ENCODE results near the gene ZNF594. TPM values are rescaled to one million over a fixed set of nuclear protein-coding genes. Genes with fewer than 3 reads are reported as not detected.
"Not testable (repeated sequence)": the region's sequence is repeated elsewhere in the genome, so short reads cannot be mapped to it uniquely, and the experiment has no call there.

Gene ZNF594
- total RNA-seq, result 26.9 TPM

DNA sequence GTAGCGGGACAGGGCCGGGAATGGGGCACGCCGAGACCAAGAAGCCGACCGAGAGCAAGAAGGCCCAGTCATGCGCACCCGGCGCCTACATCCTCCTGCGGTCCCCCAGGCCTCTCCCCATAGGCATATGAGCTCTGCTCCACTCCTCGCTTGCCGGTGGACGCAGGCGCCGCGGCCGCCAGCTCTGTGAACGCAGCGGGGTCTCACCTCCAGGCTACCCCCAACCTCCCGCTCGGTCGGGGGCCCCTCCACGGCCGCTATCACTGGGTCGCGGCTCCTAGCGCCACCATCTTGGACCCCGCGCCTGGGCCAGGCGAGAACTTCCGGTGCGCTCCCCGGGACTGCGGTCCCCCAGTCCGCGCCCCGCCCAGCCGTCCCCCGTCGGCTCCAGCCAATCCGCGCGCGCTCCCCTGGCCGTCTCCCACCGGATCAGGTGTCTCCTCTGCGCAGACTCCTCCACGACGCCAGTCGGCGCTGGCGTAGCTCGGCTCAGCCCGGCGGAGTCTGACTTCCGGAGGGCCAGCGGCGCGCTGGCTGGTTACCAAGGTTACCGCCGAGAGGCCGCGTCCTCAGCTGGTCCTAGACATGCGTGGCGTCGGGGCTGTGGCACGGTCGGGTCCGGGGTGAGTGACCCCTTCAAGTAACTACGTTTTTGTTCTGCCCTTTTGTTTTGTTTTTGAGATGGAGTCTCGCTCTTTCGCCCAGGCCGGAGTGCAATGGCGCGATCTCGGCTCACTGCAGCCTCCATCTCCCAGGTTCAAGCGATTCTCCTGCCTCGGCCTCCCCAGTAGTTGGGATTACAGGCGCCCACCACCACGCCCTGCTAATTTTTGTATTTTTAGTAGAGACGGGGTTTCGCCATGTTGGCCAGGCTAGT lies at the start of gene ZNF594:
ZNF594 (minus strand) TSS at position 328 of the 877 bp plus-strand sequence. CDS start 7,612 bp downstream, outside the sequence.
- peak; percentile 87 to 99 for DNase-seq (ENCODE audit: low spot score in 2 of 2)
- no peak for FAIRE-seq

DNA sequence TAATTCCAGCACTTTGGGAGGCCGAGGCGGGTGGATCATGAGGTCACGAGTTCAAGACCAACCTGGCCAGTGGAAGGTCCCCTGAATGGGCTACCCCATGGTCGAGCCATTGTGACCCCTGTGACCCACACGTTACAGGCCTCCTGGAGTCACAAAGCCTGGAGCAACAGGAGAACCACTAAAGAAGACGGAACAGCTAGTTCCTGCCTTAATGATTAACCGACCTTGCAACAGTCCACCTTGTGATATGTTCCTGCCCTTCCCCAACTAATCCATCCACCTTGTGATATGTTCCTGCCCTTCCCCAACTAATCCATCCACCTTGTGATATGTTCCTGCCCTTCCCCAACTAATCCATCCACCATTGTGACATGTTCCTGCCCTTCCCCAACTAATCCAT lies 48.1 kb upstream of the ZNF594 start:
- FAIRE-seq; DNase-seq (ENCODE audit: low spot score in 2 of 2): not testable (repeated sequence)

DNA sequence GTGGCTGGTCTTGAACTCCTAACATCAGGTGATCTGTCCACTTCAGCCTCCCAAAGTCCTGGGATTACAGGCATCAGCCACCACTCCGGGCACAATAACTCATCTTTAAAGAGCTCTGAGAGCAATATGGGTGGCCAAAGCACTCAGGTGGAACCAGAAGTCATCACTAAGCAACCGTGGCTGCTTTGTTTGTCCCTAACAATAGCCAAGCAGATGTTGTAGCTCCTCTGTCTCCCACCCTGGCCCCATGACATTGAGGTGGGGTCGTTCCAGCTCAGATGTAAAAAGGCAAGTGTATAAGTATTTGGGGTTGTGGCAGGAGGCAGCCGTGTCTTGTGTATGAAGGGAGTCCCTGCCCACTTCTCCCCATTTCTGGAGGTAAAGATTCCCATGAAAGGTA lies 46.7 kb upstream of the ZNF594 start:
- DNase-seq (ENCODE audit: low spot score in 2 of 2), result no peak
- FAIRE-seq, result no peak

DNA sequence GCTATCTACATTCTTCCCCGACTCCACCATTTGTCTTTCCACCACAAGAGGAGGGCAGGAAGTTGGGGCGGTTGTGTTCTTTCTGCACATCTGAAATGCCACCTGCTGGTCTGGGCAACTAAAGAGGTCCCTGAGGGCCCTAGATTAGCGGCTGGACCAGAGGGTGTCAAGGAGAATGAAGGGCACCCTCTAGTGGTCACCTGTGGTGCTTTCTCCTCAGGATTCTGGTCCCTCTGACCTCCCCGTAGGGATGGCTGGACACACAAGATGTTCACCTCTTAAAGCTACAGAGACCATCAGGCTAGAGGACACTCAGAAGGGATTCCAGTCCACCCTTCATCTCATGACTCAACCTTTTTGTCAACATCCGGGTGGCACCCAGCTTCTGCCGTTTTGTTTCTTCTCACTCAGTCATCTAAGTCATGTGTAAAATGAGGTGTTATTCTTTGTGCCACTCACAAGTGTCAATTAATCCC lies 45.9 kb upstream of the ZNF594 start:
- DNase-seq (ENCODE audit: low spot score in 2 of 2) (no peak), FAIRE-seq (no peak)

DNA sequence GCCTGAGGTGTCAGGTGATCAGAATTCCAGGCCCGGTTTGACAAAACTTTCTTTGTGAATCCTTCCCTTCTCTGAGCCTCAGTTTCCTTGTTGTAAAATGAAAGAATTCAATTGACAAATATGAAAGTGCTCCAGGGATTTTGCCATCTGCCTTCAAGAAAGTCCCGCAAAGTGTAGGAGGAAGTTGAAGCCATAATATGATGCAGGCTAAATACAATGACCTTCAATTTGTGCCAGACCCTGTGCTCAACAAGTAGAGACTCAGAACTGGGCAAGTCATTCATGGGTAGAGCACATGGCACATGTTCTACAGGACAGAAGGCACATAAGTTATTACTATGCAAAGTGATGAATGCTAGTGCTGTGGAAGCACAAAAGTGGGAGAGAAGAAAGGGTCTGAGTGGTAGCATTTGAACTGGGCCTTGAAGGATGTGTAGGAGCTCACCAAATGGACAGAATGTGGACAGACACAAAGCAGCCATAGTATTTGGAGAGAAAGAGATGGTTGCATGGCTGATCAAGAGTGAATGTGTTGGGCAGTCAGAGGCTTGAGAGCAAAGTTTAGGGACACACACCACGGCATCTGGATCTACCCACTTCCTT lies 45.4 kb upstream of the ZNF594 start:
- DNase-seq (ENCODE audit: low spot score in 2 of 2), result no peak
- FAIRE-seq, result no peak

GRCh38 chr17:5234645-5235576 lies 43.2 kb upstream of the ZNF594 start, which contains the start of gene SCIMP:
TSS of gene SCIMP (minus strand) at chr17:5234860. CDS start at chr17:5234755, 105 bp downstream.
- DNase-seq (ENCODE audit: low spot score in 2 of 2), result no peak
- no peak for FAIRE-seq

DNA sequence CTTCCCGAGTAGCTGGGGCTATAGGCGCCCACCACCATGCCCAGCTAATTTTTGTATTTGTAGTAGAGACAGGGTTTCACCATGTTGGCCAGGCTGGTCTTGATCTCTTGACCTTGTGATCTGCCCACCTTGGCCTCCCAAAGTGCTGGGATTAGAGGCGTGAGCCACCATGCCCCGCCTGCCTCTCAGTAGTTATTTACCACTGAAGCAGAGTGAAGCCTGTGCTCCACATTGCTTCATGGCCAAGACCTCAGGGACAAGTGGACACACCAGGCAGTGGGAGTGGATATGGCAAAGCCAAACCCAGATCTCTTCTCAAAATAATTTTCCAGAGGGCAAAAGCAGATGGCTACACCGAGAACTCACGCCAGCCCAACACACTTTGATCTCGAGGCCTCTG lies 41.8 kb upstream of the ZNF594 start:
- FAIRE-seq; DNase-seq (ENCODE audit: low spot score in 2 of 2): not testable (repeated sequence)

DNA sequence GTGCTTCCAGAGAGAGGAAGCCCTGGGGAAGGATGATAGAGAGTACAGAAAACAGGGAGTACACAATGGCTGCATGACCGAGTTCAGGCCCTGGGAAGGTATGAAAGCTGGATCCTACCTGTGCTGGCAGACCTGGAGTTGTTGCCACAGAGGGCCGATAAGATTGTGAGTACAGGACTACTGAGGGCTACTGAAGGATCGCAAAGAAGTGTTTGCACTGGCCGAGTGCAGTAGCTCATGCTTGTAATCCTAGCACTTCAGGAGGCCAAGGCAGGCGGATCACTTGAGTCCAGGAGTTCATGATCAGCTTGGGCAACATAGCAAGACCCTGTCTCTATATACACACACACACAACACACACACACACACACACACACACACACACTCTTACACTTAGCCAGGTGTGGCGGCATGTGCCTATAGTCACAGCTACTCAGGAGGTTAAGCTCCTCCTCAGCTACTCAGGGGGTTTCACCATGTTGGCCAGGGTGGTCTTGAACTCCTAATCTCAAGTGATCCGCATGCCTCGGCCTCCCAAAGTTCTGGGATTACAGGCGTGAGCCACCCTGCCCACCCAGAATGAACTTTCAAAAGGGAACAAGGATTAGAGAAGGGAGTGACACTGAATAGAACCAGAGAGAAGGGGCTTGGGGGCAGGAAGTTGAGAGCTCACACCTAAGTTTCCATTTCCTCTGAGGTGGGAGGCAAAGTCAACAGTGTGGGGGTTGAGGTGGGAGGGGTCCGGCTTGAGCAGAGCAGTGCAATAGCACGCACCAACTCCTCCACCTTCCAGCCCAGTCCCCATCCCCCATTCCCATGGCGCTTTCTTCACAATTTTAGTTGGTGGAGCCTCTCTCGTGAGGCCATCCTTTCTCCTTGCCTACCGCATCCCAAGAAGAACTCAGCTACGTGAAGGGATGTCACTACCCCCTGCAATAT lies 35.5 kb upstream of the ZNF594 start:
- FAIRE-seq (no peak), DNase-seq (ENCODE audit: low spot score in 2 of 2) (no peak)

DNA sequence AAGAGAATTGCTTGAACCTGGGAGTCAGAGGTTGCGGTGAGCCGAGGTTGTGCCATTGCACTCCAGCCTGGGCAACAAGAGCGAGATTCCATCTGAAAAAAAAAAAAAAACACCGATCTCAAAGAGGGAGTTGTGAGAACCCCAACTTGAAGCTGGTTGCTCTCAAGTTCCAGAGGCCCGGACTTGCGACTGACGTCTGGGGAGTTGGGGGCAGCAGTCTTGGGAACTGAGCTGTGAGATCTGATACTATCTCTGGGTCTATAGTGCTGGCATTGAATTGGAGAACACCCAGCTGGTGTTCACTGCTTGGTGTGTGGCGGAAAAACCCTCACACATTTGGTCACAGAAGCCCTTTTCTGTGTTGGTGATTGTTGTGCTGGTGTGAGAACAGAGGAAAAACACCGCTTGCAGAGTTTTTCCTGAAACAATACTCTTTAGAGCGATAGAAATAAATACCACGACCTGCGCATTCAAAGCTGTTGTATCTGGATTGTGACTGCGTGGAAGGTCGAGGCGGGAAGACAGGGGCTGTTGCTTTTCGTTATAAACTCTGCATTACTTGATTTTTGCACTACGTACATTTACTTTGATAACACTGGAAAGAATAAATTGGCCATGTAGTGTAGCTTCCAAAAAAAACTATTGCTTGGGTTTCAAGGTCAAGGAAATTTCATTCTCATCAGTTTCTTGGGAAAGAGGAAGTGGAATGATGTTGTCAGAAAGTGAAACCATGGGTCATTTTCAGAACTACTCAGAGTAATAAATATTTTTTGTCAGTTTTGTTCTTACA lies 34.2 kb upstream of the ZNF594 start:
- FAIRE-seq, result no peak

DNA sequence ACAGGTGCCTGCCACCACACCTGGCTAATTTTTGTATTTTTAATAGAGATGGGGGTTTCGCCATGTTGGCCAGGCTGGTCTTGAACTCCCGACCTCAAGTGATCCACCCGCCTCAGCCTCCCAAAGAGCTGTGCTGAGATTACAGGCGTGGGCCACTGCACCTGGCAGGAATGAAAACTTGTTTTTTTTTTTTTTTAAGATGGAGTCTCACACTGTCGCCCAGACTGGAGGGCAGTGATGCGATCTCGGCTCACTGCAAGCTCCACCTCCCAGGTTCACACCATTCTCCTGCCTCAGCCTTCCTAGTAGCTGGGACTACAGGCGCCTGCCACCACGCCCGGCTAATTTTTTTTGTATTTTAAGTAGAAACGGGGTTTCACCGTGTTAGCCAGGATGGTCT lies 30.2 kb upstream of the ZNF594 start:
- FAIRE-seq; DNase-seq (ENCODE audit: low spot score in 2 of 2): not testable (repeated sequence)

More for the DNA sequence above, 34.2 kb upstream of the ZNF594 start:
- no peak for DNase-seq (ENCODE audit: low spot score in 2 of 2)

- DNase-seq (ENCODE audit: low spot score in 2 of 2), result no peak
Observed at GRCh38 chr17:5220074-5220473, 28.4 kb upstream of the ZNF594 start.

DNA sequence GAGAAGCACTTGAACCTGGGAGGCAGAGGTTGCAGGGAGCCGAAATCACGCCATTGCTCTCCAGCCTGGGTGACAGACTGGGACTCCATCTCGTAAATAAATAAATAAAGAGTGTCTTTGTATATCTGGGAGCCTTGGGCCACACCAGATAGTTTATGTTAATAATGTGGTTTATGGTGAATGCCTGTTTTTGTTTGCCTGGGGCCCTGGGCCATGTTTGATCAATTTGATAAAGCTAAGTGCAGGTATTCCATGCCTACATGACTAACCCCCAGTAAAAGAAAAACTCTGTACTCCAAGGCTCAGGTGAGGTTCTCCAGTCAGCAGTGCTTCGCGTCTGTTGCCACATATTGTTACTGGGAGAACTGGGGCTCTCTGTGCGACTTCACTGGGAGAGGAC lies 27.9 kb upstream of the ZNF594 start:
- FAIRE-seq (no peak), DNase-seq (ENCODE audit: low spot score in 2 of 2) (no peak)

More at GRCh38 chr17:5220074-5220473, 28.4 kb upstream of the ZNF594 start:
- no peak for FAIRE-seq

DNA sequence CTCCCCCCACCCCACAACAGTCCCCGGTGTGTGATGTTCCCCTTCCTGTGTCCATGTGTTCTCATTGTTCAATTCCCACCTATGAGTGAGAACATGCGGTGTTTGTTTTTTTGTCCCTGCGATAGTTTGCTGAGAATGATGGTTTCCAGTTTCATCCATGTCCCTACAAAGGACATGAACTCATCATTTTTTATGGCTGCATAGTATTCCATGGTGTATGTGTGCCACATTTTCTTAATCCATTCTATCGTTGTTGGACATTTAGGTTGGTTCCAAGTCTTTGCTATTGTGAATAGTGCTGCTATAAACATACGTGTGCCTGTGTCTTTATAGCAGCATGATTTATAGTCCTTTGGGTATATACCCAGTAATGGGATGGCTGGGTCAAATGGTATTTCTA lies 25.9 kb upstream of the ZNF594 start:
- FAIRE-seq; DNase-seq (ENCODE audit: low spot score in 2 of 2): not testable (repeated sequence)

- DNase-seq (ENCODE audit: low spot score in 2 of 2), result no peak
- no peak for FAIRE-seq
Observed at GRCh38 chr17:5211458-5211857, 19.8 kb upstream of the ZNF594 start.

DNA sequence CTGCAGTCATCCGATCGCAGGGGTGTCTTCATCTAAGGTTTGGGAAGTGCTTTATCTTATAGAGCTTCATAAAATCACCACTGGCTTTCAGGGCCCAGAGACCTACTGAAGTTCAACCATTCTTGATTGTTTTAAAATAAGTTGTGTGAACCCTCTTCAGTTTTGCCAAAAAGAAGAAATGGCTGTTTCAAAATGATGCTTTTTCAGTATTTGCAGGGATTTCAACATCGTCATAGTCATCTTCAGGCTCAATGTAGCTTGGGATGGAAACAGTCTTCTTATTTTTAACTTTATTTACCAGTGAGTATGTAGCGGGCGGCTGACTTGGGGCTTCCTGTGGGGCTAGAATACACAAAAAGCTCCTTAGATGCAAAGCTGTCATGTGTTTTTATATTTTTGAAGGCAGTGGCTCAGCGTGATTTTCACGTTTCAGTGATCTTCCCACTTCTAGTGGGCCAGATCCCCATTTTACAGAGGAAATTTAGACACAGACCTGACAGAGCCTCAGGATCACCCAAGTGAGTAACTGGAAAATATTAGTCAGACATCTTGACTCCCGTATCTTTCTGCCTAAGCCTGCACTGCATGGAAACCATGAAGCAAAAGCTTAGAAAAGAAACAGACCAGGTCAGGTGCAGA lies 19.1 kb upstream of the ZNF594 start:
- FAIRE-seq, result no peak

DNA sequence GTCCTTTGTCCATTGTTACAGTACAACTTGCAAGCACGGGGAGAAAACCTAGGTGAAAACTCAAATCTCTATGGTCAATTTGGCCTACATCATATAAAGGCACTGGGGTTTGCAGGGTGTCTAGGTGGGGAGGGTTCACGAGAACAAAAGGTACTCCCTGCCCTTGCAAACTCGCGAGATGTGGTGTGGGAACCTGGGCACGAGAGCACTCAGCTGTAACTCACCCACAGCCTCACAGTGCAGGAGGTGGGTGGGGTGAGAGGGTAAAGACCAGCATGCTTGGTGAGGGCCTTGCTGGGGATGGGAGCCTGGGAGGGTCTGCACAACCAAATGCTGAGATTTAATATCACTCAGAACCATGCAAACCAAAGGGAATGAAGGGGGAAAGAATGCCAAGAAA lies 18.4 kb upstream of the ZNF594 start:
- DNase-seq (ENCODE audit: low spot score in 2 of 2) (no peak), FAIRE-seq (no peak)

More for the DNA sequence above, 19.1 kb upstream of the ZNF594 start:
- DNase-seq (ENCODE audit: low spot score in 2 of 2), result no peak

- FAIRE-seq, result no peak
Observed at GRCh38 chr17:5209396-5209795, 17.7 kb upstream of the ZNF594 start.

DNA sequence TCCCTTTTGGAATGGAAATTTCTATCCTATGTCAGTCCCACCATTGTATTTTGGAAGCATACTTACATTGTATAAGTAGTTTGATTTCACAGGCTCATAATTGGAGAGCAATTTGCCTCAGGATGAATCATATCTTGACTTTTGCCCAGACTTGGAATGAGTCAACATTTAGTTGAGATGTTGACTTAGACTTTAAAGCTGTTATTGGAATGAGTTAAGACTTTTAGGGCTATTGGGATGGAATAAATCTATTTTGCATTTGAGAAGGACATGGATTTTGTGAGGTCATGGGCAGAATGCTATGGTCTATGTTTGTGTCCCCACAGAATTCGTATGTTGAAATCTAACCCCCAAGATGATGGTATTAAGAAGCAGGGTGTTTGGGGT lies 12.2 kb upstream of the ZNF594 start:
- DNase-seq (ENCODE audit: low spot score in 2 of 2) (no peak), FAIRE-seq (no peak)

More at GRCh38 chr17:5209396-5209795, 17.7 kb upstream of the ZNF594 start:
- no peak for DNase-seq (ENCODE audit: low spot score in 2 of 2)

All from frontal cortex (tissue), 4 donors.